Parathyroid adenoma (tissue), 2 donors: ENCODE data around the gene PROC.

Experiments used
- H2AFZ ChIP-seq: fragments of 300-600 bp; sonication (generic); one replicate; pipeline ENCODE4 v1.7.0; 2017; ENCODE audit warnings: antibody characterized with exemption, mild to moderate bottlenecking
- H3K27ac ChIP-seq: fragments of 300-600 bp; sonication (generic); one replicate; pipeline ENCODE4 v1.7.0; 2017
- H3K27me3 ChIP-seq: fragments of 300-600 bp; sonication (generic); one replicate; pipeline ENCODE4 v1.7.0; 2017; ENCODE audit warnings: low read length; ENCODE audit not compliant: control insufficient read depth, insufficient read depth
- H3K36me3 ChIP-seq: fragments of 300-600 bp; sonication (generic); one replicate; pipeline ENCODE4 v1.7.0; 2017; ENCODE audit warnings: low read length; ENCODE audit not compliant: control insufficient read depth, insufficient read depth
- H3K4me1 ChIP-seq: fragments of 300-600 bp; sonication (generic); one replicate; pipeline ENCODE4 v1.7.0; 2017; ENCODE audit warnings: control low read depth
- H3K4me2 ChIP-seq: fragments of 300-600 bp; sonication (generic); one replicate; pipeline ENCODE4 v1.7.0; 2017; ENCODE audit warnings: low read length
- H3K4me3 ChIP-seq: fragments of 300-600 bp; sonication (generic); one replicate; pipeline ENCODE4 v1.7.0; 2017; ENCODE audit warnings: low read depth, low read length
- H3K79me2 ChIP-seq: fragments of 300-600 bp; sonication (generic); one replicate; pipeline ENCODE4 v1.7.0; 2017; ENCODE audit warnings: control low read depth
- H3K9ac ChIP-seq: fragments of 300-600 bp; sonication (generic); one replicate; pipeline ENCODE4 v1.7.0; 2017; ENCODE audit warnings: mild to moderate bottlenecking
- H3K9me3 ChIP-seq: fragments of 300-600 bp; sonication (generic); one replicate; pipeline ENCODE4 v1.7.0; 2017; ENCODE audit warnings: low read length; ENCODE audit not compliant: control insufficient read depth
- CTCF ChIP-seq: fragments of 300-600 bp; sonication (generic); IDR thresholded peaks from one replicate; pipeline ENCODE4 v1.7.0; 2017; ENCODE audit warnings: antibody characterized with exemption, mild to moderate bottlenecking
- donor health status: primary hyperparathyroidism.

PROC gene

GRCh38 chr2:127386764-127387654, 31.2 kb upstream of the PROC start:
- H3K27me3 ChIP-seq, result no peaks in the 10 kb centered on the region
- peak overlapping the region; percentile 74 for H3K4me2 ChIP-seq
- no peaks in the 10 kb centered on the region for H3K9me3 ChIP-seq
- H2AFZ ChIP-seq, result peak overlapping the region; percentile 89
- peaks cover 22% of the 10 kb centered on the region for H3K4me1 ChIP-seq
- H3K79me2 ChIP-seq, result peaks cover 16% of the 10 kb centered on the region
- peak overlapping the region; percentile 99 for H3K9ac ChIP-seq
- H3K27ac ChIP-seq, result peak overlapping the region; percentile 98
- no peak for TF ChIP-seq CTCF
- H3K4me3 ChIP-seq, result peak overlapping the region; percentile 88
- H3K36me3 ChIP-seq, result no peaks in the 10 kb centered on the region

- TF ChIP-seq CTCF, result peak; percentile 17
- Histone ChIP-seq H3K4me3 (peak within 1 kb of the TSS; percentile 88), H3K4me2 (peak within 1 kb of the TSS; percentile 81), H3K9me3 (no peaks in the 10 kb centered on the region), H2AFZ (peak within 1 kb of the TSS; percentile 89), H3K36me3 (no peaks in the 10 kb centered on the region), H3K27ac (peak within 1 kb of the TSS; percentile 98), H3K4me1 (peaks cover 20% of the 10 kb centered on the region), H3K79me2 (peaks cover 11% of the 10 kb centered on the region), H3K9ac (peak within 1 kb of the TSS; percentile 99), H3K27me3 (no peaks in the 10 kb centered on the region)
Measured at GRCh38 chr2:127387655-127388422, 30.4 kb upstream of the PROC start, which contains the start of gene MAP3K2. MAP3K2 (minus strand) TSS chr2:127387975; CDS start chr2:127343129, 44,846 bp downstream.

- Histone ChIP-seq H3K9me3 (no peaks in the 10 kb centered on the region), H3K27me3 (no peaks in the 10 kb centered on the region), H2AFZ (peak overlapping the region; percentile 76), H3K9ac (no peak overlapping the region), H3K4me3 (peak overlapping the region; percentile 59), H3K4me1 (peaks cover 13% of the 10 kb centered on the region), H3K27ac (peak overlapping the region; percentile 91), H3K36me3 (no peaks in the 10 kb centered on the region), H3K79me2 (peaks cover 8% of the 10 kb centered on the region), H3K4me2 (peak overlapping the region; percentile 81)
- no peak for TF ChIP-seq CTCF
Measured at GRCh38 chr2:127388423-127389164, 29.6 kb upstream of the PROC start.

- Histone ChIP-seq H3K27me3 (no peaks in the 10 kb centered on the region), H3K36me3 (no peaks in the 10 kb centered on the region), H3K9ac (no peak overlapping the region), H3K4me1 (peaks cover 13% of the 10 kb centered on the region), H2AFZ (no peak overlapping the region), H3K9me3 (no peaks in the 10 kb centered on the region), H3K4me3 (no peak overlapping the region), H3K27ac (no peak overlapping the region), H3K79me2 (peaks cover 2% of the 10 kb centered on the region), H3K4me2 (no peak overlapping the region)
- TF ChIP-seq CTCF, result no peak
Measured at GRCh38 chr2:127389778-127390435, 28.3 kb upstream of the PROC start.
